SK-N-SH (cell line): ENCODE measurements around the gene PSME2.

Source experiments
- CTCF ChIP-seq: fragments of 200-600 bp; sonication (generic); IDR thresholded peaks from 2 replicates; pipeline ENCODE4 v1.6.1; 2017; ENCODE audit warnings: antibody characterized with exemption, mild to moderate bottlenecking, moderate library complexity
- FOSL2 ChIP-seq: IDR thresholded peaks from 2 replicates; pipeline ENCODE4 v1.4.0; 2012; ENCODE audit warnings: low read depth, mild to moderate bottlenecking, moderate library complexity, borderline replicate concordance
- FOXJ3 ChIP-seq: sonication (generic); formaldehyde crosslinking; IDR thresholded peaks from 2 replicates; pipeline ENCODE4 v1.5.1; 2020; ENCODE audit warnings: mild to moderate bottlenecking, missing genetic modification reagents
- FOXM1 ChIP-seq: IDR thresholded peaks from 2 replicates; pipeline ENCODE4 v1.4.0; 2012; ENCODE audit warnings: low read depth, mild to moderate bottlenecking
- JUND ChIP-seq: IDR thresholded peaks from 2 replicates; pipeline ENCODE4 v1.4.0; 2012
- MAX ChIP-seq: IDR thresholded peaks from 2 replicates; pipeline ENCODE4 v1.4.0; 2012; ENCODE audit warnings: low read depth
- MXI1 ChIP-seq: IDR thresholded peaks from 2 replicates; pipeline ENCODE4 v1.6.1; 2012; ENCODE audit warnings: mild to moderate bottlenecking, low read depth, low read length, improper control_type of control experiment
- POLR2AphosphoS5 ChIP-seq: IDR thresholded peaks from 2 replicates; pipeline ENCODE4 v1.6.1; 2012; ENCODE audit warnings: low read depth, low read length
- SIN3A ChIP-seq: IDR thresholded peaks from 2 replicates; pipeline ENCODE4 v1.6.1; 2012; ENCODE audit warnings: low read depth, mild to moderate bottlenecking, low read length, moderate library complexity, borderline replicate concordance
- TAF1 ChIP-seq: IDR thresholded peaks from 2 replicates; pipeline ENCODE4 v1.6.1; 2012; ENCODE audit warnings: low read depth, mild to moderate bottlenecking, low read length, moderate library complexity, borderline replicate concordance
- TEAD4 ChIP-seq: IDR thresholded peaks from 2 replicates; pipeline ENCODE4 v1.4.0; 2012; ENCODE audit warnings: mild to moderate bottlenecking, borderline replicate concordance; ENCODE audit not compliant: insufficient read depth
- TF ChIP-seq, protein P1 (sequence below): fragments of 150-350 bp; IDR thresholded peaks from 2 replicates; pipeline ENCODE4 v1.6.1; 2017; ENCODE audit warnings: antibody characterized with exemption, low read length, low read depth, borderline replicate concordance
- TF ChIP-seq, protein P2 (sequence below): IDR thresholded peaks from 2 replicates; pipeline ENCODE4 v1.6.1; 2012; ENCODE audit warnings: mild to moderate bottlenecking, low read depth, low read length, moderate library complexity

DNA sequence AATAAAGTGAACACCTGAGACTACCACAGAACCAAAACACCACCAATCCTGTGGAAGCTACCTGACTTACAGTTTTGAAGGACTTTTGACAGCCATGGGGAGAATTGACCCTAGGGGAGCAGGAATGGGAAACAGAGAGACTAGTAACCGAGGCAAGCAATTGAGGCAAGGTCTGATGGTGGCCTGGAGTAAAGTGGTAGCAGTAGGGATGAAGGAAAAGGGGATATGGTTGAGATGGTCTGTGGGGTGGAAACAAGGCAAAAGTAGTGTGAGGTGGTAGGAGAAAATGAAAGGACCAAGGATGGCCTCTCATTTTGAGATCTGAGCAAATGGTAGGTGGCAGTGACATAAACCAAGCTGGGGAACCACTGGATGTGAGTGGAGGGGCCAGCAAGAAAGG is 10.4 kb upstream of the PSME2 start:
- TF ChIP-seq TAF1, result no peak
- no peak for TF ChIP-seq CTCF
- no peak for TF ChIP-seq POLR2AphosphoS5
- no peak for TF ChIP-seq FOXM1
- TF ChIP-seq FOSL2, result no peak
- no peak for TF ChIP-seq MAX
- TF ChIP-seq TEAD4, result no peak
- TF ChIP-seq MXI1, result no peak
- TF ChIP-seq, protein P1, sequence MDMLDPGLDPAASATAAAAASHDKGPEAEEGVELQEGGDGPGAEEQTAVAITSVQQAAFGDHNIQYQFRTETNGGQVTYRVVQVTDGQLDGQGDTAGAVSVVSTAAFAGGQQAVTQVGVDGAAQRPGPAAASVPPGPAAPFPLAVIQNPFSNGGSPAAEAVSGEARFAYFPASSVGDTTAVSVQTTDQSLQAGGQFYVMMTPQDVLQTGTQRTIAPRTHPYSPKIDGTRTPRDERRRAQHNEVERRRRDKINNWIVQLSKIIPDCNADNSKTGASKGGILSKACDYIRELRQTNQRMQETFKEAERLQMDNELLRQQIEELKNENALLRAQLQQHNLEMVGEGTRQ, result no peak
- no peak for TF ChIP-seq JUND
- no peak for TF ChIP-seq FOXJ3 (CRISPR knock-in tag)
- TF ChIP-seq, protein P2, sequence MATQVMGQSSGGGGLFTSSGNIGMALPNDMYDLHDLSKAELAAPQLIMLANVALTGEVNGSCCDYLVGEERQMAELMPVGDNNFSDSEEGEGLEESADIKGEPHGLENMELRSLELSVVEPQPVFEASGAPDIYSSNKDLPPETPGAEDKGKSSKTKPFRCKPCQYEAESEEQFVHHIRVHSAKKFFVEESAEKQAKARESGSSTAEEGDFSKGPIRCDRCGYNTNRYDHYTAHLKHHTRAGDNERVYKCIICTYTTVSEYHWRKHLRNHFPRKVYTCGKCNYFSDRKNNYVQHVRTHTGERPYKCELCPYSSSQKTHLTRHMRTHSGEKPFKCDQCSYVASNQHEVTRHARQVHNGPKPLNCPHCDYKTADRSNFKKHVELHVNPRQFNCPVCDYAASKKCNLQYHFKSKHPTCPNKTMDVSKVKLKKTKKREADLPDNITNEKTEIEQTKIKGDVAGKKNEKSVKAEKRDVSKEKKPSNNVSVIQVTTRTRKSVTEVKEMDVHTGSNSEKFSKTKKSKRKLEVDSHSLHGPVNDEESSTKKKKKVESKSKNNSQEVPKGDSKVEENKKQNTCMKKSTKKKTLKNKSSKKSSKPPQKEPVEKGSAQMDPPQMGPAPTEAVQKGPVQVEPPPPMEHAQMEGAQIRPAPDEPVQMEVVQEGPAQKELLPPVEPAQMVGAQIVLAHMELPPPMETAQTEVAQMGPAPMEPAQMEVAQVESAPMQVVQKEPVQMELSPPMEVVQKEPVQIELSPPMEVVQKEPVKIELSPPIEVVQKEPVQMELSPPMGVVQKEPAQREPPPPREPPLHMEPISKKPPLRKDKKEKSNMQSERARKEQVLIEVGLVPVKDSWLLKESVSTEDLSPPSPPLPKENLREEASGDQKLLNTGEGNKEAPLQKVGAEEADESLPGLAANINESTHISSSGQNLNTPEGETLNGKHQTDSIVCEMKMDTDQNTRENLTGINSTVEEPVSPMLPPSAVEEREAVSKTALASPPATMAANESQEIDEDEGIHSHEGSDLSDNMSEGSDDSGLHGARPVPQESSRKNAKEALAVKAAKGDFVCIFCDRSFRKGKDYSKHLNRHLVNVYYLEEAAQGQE, result no peak
- TF ChIP-seq SIN3A, result no peak
